ENCODE measurements around the gene NDUFS1. TPM values are rescaled to one million over a fixed set of nuclear protein-coding genes. Genes with fewer than 3 reads are reported as not detected.
A peak's percentile ranks its signal among the peaks of the same experiment; 100 is the strongest.

Gene NDUFS1
- total and polyA plus RNA-seq, 9 of the 15 experiments (the other 6 are each of a cell fraction or from before 2014, with no cell fraction given), result 75.0 to 130 (median 91.5) TPM

GRCh38 chr2:206160125-206160806, 1.0 kb upstream of the NDUFS1 start (continued):
- TF ChIP-seq MNT (conservative IDR thresholded peaks at IDR 0.05) (peak in 1 of 2 experiments; percentile 9; a peak in 2 of 4 replicates), PHF8 (IDR thresholded peaks at IDR 0.05; ENCODE audit: borderline replicate concordance, low read length) (peak; percentile 7; the same call in 1 of the 2 replicates), SIN3A (IDR thresholded peaks at IDR 0.05; ENCODE audit: borderline replicate concordance in 2 of 2, control insufficient read depth in 1 of 2, low read depth in 2 of 2, low read length in 2 of 2) (peak in 1 of 2 experiments; percentile 63; a peak in 1 of 4 replicates), ATF7 (IDR thresholded peaks at IDR 0.05) (no peak), ZNF511 (CRISPR knock-in tag; IDR thresholded peaks at IDR 0.05) (peak; percentile 29; the same call in 1 of the 2 replicates), SAP30 (IDR thresholded peaks at IDR 0.05; ENCODE audit: borderline replicate concordance, insufficient read depth, low read depth, low read length, poor library complexity, severe bottlenecking) (peak; percentile 5), RBBP5 (IDR thresholded peaks at IDR 0.05; ENCODE audit: borderline replicate concordance, insufficient read depth, low read length, poor library complexity, severe bottlenecking) (peak; percentile 22), L3MBTL2 (IDR thresholded peaks at IDR 0.05) (peak; percentile 4; the same call in 1 of the 2 replicates), NFE2L1 (tag; IDR thresholded peaks at IDR 0.05; ENCODE audit: borderline replicate concordance, low read depth) (no peak), ZNF143 (CRISPR knock-in tag; IDR thresholded peaks at IDR 0.05) (no peak), BRD4 (IDR thresholded peaks at IDR 0.05) (0 out of 2 replicates have a peak, but pooled peaks have one; percentile 54), FIP1L1 (IDR thresholded peaks at IDR 0.05; ENCODE audit: low read depth, low read length, poor library complexity, severe bottlenecking) (no peak), KDM5B (IDR thresholded peaks at IDR 0.05; ENCODE audit: insufficient replicate concordance, low read depth, low read length) (peak; percentile 17)
- TF ChIP-seq, protein P1, sequence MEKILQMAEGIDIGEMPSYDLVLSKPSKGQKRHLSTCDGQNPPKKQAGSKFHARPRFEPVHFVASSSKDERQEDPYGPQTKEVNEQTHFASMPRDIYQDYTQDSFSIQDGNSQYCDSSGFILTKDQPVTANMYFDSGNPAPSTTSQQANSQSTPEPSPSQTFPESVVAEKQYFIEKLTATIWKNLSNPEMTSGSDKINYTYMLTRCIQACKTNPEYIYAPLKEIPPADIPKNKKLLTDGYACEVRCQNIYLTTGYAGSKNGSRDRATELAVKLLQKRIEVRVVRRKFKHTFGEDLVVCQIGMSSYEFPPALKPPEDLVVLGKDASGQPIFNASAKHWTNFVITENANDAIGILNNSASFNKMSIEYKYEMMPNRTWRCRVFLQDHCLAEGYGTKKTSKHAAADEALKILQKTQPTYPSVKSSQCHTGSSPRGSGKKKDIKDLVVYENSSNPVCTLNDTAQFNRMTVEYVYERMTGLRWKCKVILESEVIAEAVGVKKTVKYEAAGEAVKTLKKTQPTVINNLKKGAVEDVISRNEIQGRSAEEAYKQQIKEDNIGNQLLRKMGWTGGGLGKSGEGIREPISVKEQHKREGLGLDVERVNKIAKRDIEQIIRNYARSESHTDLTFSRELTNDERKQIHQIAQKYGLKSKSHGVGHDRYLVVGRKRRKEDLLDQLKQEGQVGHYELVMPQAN (IDR thresholded peaks at IDR 0.05; ENCODE audit: borderline replicate concordance), result peak; percentile 11; the same call in 1 of the 2 replicates
- TF ChIP-seq, protein P2, sequence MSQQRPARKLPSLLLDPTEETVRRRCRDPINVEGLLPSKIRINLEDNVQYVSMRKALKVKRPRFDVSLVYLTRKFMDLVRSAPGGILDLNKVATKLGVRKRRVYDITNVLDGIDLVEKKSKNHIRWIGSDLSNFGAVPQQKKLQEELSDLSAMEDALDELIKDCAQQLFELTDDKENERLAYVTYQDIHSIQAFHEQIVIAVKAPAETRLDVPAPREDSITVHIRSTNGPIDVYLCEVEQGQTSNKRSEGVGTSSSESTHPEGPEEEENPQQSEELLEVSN (IDR thresholded peaks at IDR 0.05; ENCODE audit: borderline replicate concordance in 1 of 2, extremely low read depth in 1 of 2, insufficient read depth in 1 of 2, insufficient read length in 1 of 2, low read depth in 1 of 2, low read length in 1 of 2, poor library complexity in 1 of 2, severe bottlenecking in 1 of 2), result peak in 1 of 2 experiments; percentile 49
- TF ChIP-seq, protein P3, sequence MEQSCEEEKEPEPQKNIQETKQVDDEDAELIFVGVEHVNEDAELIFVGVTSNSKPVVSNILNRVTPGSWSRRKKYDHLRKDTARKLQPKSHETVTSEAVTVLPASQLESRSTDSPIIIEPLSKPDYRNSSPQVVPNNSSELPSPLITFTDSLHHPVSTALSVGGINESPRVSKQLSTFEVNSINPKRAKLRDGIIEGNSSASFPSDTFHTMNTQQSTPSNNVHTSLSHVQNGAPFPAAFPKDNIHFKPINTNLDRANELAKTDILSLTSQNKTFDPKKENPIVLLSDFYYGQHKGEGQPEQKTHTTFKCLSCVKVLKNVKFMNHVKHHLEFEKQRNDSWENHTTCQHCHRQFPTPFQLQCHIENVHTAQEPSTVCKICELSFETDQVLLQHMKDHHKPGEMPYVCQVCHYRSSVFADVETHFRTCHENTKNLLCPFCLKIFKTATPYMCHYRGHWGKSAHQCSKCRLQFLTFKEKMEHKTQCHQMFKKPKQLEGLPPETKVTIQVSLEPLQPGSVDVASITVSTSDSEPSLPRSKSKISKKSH (CRISPR knock-in tag; IDR thresholded peaks at IDR 0.05), result no peak

Data from K562 (cell line).